ENCODE data around the gene MAP3K7CL. TPM values are rescaled to one million over a fixed set of nuclear protein-coding genes. Genes with fewer than 3 reads are reported as not detected.
A peak's percentile ranks its signal among the peaks of the same experiment; 100 is the strongest.

Gene MAP3K7CL
- total RNA-seq, 1 donor from 2014 or later: 93.1 TPM

GRCh38 chr21:29201186-29201585, 70.7 kb downstream of the MAP3K7CL start:
- no peak overlapping the region for H3K27ac Mint-ChIP-seq (ENCODE audit: unreplicated experiment)
- H3K36me3 Mint-ChIP-seq (ENCODE audit: low read depth): peaks cover 11% of the 10 kb centered on the region
- DNase-seq (ENCODE audit: low spot score): no peak

GRCh38 chr21:29205009-29205408, 74.6 kb downstream of the MAP3K7CL start:
- H3K4me1 Mint-ChIP-seq (ENCODE audit: low read depth): peaks cover 20% of the 10 kb centered on the region
- no peak overlapping the region for H3K27ac Mint-ChIP-seq (ENCODE audit: unreplicated experiment)
- H3K9me3 Mint-ChIP-seq (ENCODE audit: low read depth): peaks cover 22% of the 10 kb centered on the region
- peaks cover 9% of the 10 kb centered on the region for H3K36me3 Mint-ChIP-seq (ENCODE audit: low read depth)
- TF ChIP-seq, protein P1, sequence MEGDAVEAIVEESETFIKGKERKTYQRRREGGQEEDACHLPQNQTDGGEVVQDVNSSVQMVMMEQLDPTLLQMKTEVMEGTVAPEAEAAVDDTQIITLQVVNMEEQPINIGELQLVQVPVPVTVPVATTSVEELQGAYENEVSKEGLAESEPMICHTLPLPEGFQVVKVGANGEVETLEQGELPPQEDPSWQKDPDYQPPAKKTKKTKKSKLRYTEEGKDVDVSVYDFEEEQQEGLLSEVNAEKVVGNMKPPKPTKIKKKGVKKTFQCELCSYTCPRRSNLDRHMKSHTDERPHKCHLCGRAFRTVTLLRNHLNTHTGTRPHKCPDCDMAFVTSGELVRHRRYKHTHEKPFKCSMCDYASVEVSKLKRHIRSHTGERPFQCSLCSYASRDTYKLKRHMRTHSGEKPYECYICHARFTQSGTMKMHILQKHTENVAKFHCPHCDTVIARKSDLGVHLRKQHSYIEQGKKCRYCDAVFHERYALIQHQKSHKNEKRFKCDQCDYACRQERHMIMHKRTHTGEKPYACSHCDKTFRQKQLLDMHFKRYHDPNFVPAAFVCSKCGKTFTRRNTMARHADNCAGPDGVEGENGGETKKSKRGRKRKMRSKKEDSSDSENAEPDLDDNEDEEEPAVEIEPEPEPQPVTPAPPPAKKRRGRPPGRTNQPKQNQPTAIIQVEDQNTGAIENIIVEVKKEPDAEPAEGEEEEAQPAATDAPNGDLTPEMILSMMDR (IDR thresholded peaks at IDR 0.05): no peak
- H3K27me3 Mint-ChIP-seq (ENCODE audit: low read depth): no peaks in the 10 kb centered on the region
- DNase-seq (ENCODE audit: low spot score): no peak
- H3K4me3 Mint-ChIP-seq (ENCODE audit: unreplicated experiment): no peak overlapping the region

More at GRCh38 chr21:29201186-29201585, 70.7 kb downstream of the MAP3K7CL start:
- no peaks in the 10 kb centered on the region for H3K27me3 Mint-ChIP-seq (ENCODE audit: low read depth)
- peaks cover 23% of the 10 kb centered on the region for H3K9me3 Mint-ChIP-seq (ENCODE audit: low read depth)
- peaks cover 10% of the 10 kb centered on the region for H3K4me1 Mint-ChIP-seq (ENCODE audit: low read depth)
- TF ChIP-seq, protein P1 (IDR thresholded peaks at IDR 0.05): no peak
- H3K4me3 Mint-ChIP-seq (ENCODE audit: unreplicated experiment): no peak overlapping the region

GRCh38 chr21:29205988-29206387, 75.5 kb downstream of the MAP3K7CL start:
- Mint-ChIP-seq H3K4me3 (ENCODE audit: unreplicated experiment) (no peak overlapping the region), H3K27ac (ENCODE audit: unreplicated experiment) (no peak overlapping the region), H3K4me1 (ENCODE audit: low read depth) (peaks cover 23% of the 10 kb centered on the region), H3K36me3 (ENCODE audit: low read depth) (peaks cover 10% of the 10 kb centered on the region), H3K27me3 (ENCODE audit: low read depth) (no peaks in the 10 kb centered on the region), H3K9me3 (ENCODE audit: low read depth) (peaks cover 20% of the 10 kb centered on the region)
- TF ChIP-seq, protein P1 (IDR thresholded peaks at IDR 0.05): no peak
- no peak for DNase-seq (ENCODE audit: low spot score)

DNA sequence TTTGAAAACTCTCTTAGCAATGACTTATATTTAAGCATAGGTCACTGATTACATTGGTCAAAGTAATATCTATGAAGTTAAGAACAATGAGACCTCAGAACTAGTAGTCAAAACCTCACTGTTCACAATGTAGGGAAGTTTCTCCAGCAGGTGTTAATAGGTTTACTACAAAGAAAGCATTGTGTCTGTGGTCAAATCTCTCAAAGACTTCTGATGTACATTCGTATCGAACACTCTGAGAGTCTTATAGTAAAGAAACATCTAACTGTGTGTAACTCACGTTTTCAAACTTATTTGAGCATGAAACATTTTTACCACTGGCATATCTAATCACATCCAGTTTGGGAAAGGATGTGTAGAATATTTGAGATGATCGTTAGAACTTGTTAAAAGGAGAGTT, 76.0 kb downstream of the MAP3K7CL start:
- no peak overlapping the region for H3K27ac Mint-ChIP-seq (ENCODE audit: unreplicated experiment)
- TF ChIP-seq, protein P1 (IDR thresholded peaks at IDR 0.05): no peak
- peaks cover 15% of the 10 kb centered on the region for H3K9me3 Mint-ChIP-seq (ENCODE audit: low read depth)
- DNase-seq (ENCODE audit: low spot score): no peak
- H3K36me3 Mint-ChIP-seq (ENCODE audit: low read depth): peaks cover 6% of the 10 kb centered on the region
- H3K27me3 Mint-ChIP-seq (ENCODE audit: low read depth): no peaks in the 10 kb centered on the region
- H3K4me1 Mint-ChIP-seq (ENCODE audit: low read depth): peaks cover 23% of the 10 kb centered on the region
- H3K4me3 Mint-ChIP-seq (ENCODE audit: unreplicated experiment): no peak overlapping the region

DNA sequence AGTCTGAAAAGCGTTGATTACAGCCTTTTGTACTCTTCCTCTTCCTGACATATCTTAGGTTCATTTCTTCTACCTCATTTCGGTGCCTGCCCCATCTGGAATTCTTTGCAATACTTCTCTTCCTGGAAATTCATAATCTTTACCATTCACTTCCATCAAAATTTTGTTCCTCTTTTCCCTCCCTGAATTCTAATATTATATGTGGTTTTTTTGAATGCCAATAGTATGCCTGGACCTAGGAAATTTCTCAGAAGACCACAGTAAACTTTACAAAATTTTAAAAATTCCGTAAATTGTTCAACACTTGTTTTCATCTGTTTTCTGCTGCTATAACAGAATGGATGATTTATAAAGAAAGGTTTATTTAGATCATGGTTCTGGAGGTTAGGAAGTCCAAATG, 76.8 kb downstream of the MAP3K7CL start:
- TF ChIP-seq, protein P1 (IDR thresholded peaks at IDR 0.05): no peak
- H3K27me3 Mint-ChIP-seq (ENCODE audit: low read depth): no peaks in the 10 kb centered on the region
- H3K27ac Mint-ChIP-seq (ENCODE audit: unreplicated experiment): peak overlapping the region; percentile 60
- peaks cover 23% of the 10 kb centered on the region for H3K4me1 Mint-ChIP-seq (ENCODE audit: low read depth)
- peaks cover 8% of the 10 kb centered on the region for H3K9me3 Mint-ChIP-seq (ENCODE audit: low read depth)
- H3K36me3 Mint-ChIP-seq (ENCODE audit: low read depth): peaks cover 2% of the 10 kb centered on the region
- H3K4me3 Mint-ChIP-seq (ENCODE audit: unreplicated experiment): no peak overlapping the region
- no peak for DNase-seq (ENCODE audit: low spot score)

Measured in chondrocyte (in vitro differentiated cells).